Measurements from ENCODE around the gene RAD21L1. TPM values are rescaled to one million over a fixed set of nuclear protein-coding genes. Genes with fewer than 3 reads are reported as not detected.

The RAD21L1 gene
- total and polyA plus RNA-seq, 2 donors (not counting 3 experiments of a cell fraction or from before 2014, with no cell fraction given), result 0.06 TPM; not detected in 1

DNA sequence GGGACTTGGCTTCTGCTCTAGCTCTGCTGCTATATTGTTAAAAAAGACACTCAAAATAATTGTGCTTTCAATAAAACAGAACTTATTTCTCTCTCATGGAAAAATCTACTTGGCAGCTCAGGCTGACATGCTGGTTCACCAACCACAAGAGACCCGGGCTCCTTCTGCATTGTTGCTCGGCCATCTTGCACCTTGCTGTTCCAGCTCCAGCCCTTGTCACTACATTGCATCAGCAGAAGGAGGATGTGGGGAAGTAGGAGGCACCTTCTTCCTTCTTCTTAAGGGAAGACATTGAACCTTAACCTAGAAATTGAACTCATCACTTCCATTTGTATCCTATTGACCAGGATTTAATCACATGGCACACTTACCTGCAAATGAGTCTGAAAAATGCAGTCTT is 29.2 kb upstream of the RAD21L1 start:
- no peak for FAIRE-seq
- H3K4me3 ChIP-seq (replicated peaks in 1 of 3; ENCODE audit: insufficient read depth in 1 of 3, low read depth in 1 of 3, low read length in 3 of 3), result no peak overlapping the region
- H3K27me3 ChIP-seq (ENCODE audit: control insufficient read depth in 2 of 2, insufficient read depth in 2 of 2, low read length in 2 of 2), result peaks cover 4 to 15% of the 10 kb centered on the region in 2 experiments
- ChIA-PET POLR2A (no interaction called here), CTCF (interaction anchor here (1.1 kb wide), 1 partner anchor 88 kb away, joined by 3 read pairs; no protein-coding TSS in a partner anchor)
- no peaks in the 10 kb centered on the region for H4K20me1 ChIP-seq (replicated peaks; ENCODE audit: control insufficient read depth, extremely low read depth, insufficient read depth, low read length)
- H3K9me3 ChIP-seq (replicated peaks; ENCODE audit: control insufficient read depth, insufficient read depth, low read length), result no peaks in the 10 kb centered on the region
- no peak overlapping the region for H3K9ac ChIP-seq (replicated peaks; ENCODE audit: extremely low read depth, insufficient read depth, low read length)
- H3K9me1 ChIP-seq (replicated peaks; ENCODE audit: control insufficient read depth, extremely low read depth, insufficient read depth, low read length), result no peaks in the 10 kb centered on the region
- dilution Hi-C loops (cut with MboI; ENCODE audit: extremely low pct_ligation_motif_present, low sequenced_read_pairs), result no loop called here
- H3K4me2 ChIP-seq (ENCODE audit: insufficient read depth, low read length), result no peak overlapping the region
- H3K36me3 ChIP-seq (ENCODE audit: control insufficient read depth in 2 of 2, extremely low read depth in 1 of 2, insufficient read depth in 2 of 2, low read length in 2 of 2), result no peaks in the 10 kb centered on the region
- no TSS peak for BruUV-seq (replicated peaks)
- no peak for TF ChIP-seq CTCF (IDR thresholded peaks at IDR 0.05; ENCODE audit: extremely low read depth in 1 of 2, insufficient read depth in 1 of 2, low read depth in 1 of 2, low read length in 2 of 2)
- TF ChIP-seq GATA2 (IDR thresholded peaks at IDR 0.05; ENCODE audit: insufficient read depth, insufficient read length, low read depth, low read length), result no peak
- no peak for TF ChIP-seq FOS (IDR thresholded peaks at IDR 0.05; ENCODE audit: borderline replicate concordance, insufficient read depth, low read length)
- no peak for TF ChIP-seq POLR2A (IDR thresholded peaks at IDR 0.05; ENCODE audit: low read depth, low read length)
- TF ChIP-seq MAX (IDR thresholded peaks at IDR 0.05; ENCODE audit: insufficient read depth, insufficient read length), result no peak
- TF ChIP-seq JUN (IDR thresholded peaks at IDR 0.05; ENCODE audit: borderline replicate concordance, insufficient read depth, insufficient read length, low read depth), result no peak
- TF ChIP-seq MYC (IDR thresholded peaks at IDR 0.05; ENCODE audit: low read depth, low read length), result no peak
- H3K79me2 ChIP-seq (ENCODE audit: control insufficient read depth, insufficient read depth, low read length), result no peaks in the 10 kb centered on the region
- H3K27ac ChIP-seq (ENCODE audit: insufficient read depth, low read depth, low read length), result no peak overlapping the region
- no peaks in the 10 kb centered on the region for H3K4me1 ChIP-seq (ENCODE audit: control insufficient read depth, extremely low read depth, insufficient read depth, low read length)
- intact Hi-C loops (cut with micrococcal nuclease), result no loop called here
- no peak overlapping the region for H2AFZ ChIP-seq (ENCODE audit: low read depth, low read length)
- DNase-seq (ENCODE audit: low read depth, low spot score), result no peak
